ENCODE measurements around the gene EIPR1.

DNA sequence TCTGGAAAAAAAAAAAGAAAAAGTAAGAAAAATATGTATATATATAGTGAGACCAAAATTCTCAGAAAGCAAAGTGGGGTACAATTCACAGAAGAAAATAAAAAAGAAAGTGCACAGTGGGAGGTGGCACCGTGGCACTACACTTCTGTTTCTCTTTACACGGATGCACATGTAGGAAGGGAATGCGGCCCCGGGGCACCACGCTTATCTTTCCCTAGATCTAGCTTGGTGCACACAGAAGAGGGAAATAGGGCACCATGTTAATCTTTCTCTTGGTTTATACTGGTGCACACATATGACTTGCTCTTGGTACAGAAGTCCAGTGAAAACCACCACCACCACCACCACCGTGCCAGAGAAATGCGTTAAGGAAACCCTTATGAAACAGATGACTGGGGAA is 32.0 kb downstream of the EIPR1 start:
- TF ChIP-seq, protein P1, sequence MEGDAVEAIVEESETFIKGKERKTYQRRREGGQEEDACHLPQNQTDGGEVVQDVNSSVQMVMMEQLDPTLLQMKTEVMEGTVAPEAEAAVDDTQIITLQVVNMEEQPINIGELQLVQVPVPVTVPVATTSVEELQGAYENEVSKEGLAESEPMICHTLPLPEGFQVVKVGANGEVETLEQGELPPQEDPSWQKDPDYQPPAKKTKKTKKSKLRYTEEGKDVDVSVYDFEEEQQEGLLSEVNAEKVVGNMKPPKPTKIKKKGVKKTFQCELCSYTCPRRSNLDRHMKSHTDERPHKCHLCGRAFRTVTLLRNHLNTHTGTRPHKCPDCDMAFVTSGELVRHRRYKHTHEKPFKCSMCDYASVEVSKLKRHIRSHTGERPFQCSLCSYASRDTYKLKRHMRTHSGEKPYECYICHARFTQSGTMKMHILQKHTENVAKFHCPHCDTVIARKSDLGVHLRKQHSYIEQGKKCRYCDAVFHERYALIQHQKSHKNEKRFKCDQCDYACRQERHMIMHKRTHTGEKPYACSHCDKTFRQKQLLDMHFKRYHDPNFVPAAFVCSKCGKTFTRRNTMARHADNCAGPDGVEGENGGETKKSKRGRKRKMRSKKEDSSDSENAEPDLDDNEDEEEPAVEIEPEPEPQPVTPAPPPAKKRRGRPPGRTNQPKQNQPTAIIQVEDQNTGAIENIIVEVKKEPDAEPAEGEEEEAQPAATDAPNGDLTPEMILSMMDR (IDR thresholded peaks at IDR 0.05): no peak
- no peak for TF ChIP-seq POLR2A (IDR thresholded peaks at IDR 0.05)
